DMS 273 (cell line): ENCODE results near the gene SUN2.
A peak's percentile ranks its signal among the peaks of the same experiment; 100 is the strongest.

Experiments used
- DNase-seq: peaks from one replicate; lab custom pipeline; 2025; ENCODE audit not compliant: unreplicated experiment; lab: John Stamatoyannopoulos, UW

SUN2 gene

GRCh38 chr22:38700270-38700788 lies 55.5 kb downstream of the SUN2 start:
- DNase-seq: peak; percentile 77

GRCh38 chr22:38699784-38700183 lies 56.0 kb downstream of the SUN2 start:
- DNase-seq: no peak

- DNase-seq: no peak
Measured at GRCh38 chr22:38699143-38699542, 56.7 kb downstream of the SUN2 start.

GRCh38 chr22:38698407-38699094 lies 57.2 kb downstream of the SUN2 start:
- no peak for DNase-seq

- peak; percentile 26 for DNase-seq
Measured at GRCh38 chr22:38697425-38698089, 58.2 kb downstream of the SUN2 start.

GRCh38 chr22:38696606-38697424 lies 59.0 kb downstream of the SUN2 start:
- no peak for DNase-seq

- DNase-seq: no peak
Measured at GRCh38 chr22:38694940-38695339, 60.9 kb downstream of the SUN2 start.

GRCh38 chr22:38694049-38694448 lies 61.7 kb downstream of the SUN2 start:
- DNase-seq: no peak

- no peak for DNase-seq
Measured at GRCh38 chr22:38689651-38690050, 66.1 kb downstream of the SUN2 start.

GRCh38 chr22:38685761-38686160 lies 70.0 kb downstream of the SUN2 start:
- no peak for DNase-seq

- no peak for DNase-seq
Measured at GRCh38 chr22:38684895-38685294, 70.9 kb downstream of the SUN2 start.
